Activated CD8-positive, alpha-beta memory T cell treated with anti-CD3 and anti-CD28 coated beads, Interleukin-2, amount 50 U/mL, for 48 hours (primary cell): ENCODE measurements around the gene MT1B.
"Not testable (repeated sequence)": the region's sequence is repeated elsewhere in the genome, so short reads cannot be mapped to it uniquely, and the experiment has no call there.

Experiments used
- DNase-seq: peaks from one replicate; pipeline ENCODE4 v3.0.0-alpha.2; 2020

The MT1B gene

GRCh38 chr16:56621665-56622445 is 29.8 kb upstream of the MT1B start:
- DNase-seq = not testable (repeated sequence)

GRCh38 chr16:56623184-56623583 is 28.5 kb upstream of the MT1B start:
- DNase-seq = not testable (repeated sequence)

- no peak for DNase-seq
Observed at GRCh38 chr16:56623637-56624036, 28.0 kb upstream of the MT1B start.

GRCh38 chr16:56625140-56625942 is 26.3 kb upstream of the MT1B start, which contains the start of gene MT1E:
Gene MT1E, plus strand, starts transcription at chr16:56625781. Its CDS starts 71 bp downstream, at chr16:56625852.
- peak; percentile 88 for DNase-seq

- no peak for DNase-seq
Observed at GRCh38 chr16:56625943-56626654, 25.6 kb upstream of the MT1B start.

GRCh38 chr16:56626685-56627084 is 25.0 kb upstream of the MT1B start:
- DNase-seq = no peak

- DNase-seq = no peak
Observed at GRCh38 chr16:56628486-56629350, 23.0 kb upstream of the MT1B start.

GRCh38 chr16:56629531-56629930 is 22.2 kb upstream of the MT1B start:
- no peak for DNase-seq

- DNase-seq = no peak
Observed at GRCh38 chr16:56630134-56630533, 21.6 kb upstream of the MT1B start.

GRCh38 chr16:56631197-56631596 is 20.5 kb upstream of the MT1B start:
- DNase-seq = no peak

GRCh38 chr16:56631832-56632155 is 19.9 kb upstream of the MT1B start:
- DNase-seq = no peak

- no peak for DNase-seq
Observed at GRCh38 chr16:56632156-56632847, 19.4 kb upstream of the MT1B start, which contains the start of gene MT1M. Gene MT1M, plus strand, starts transcription at chr16:56632659. Its CDS starts 73 bp downstream, at chr16:56632732.

GRCh38 chr16:56632848-56633365 is 18.8 kb upstream of the MT1B start:
- DNase-seq = no peak

- no peak for DNase-seq
Observed at GRCh38 chr16:56633535-56633934, 18.2 kb upstream of the MT1B start.

GRCh38 chr16:56634715-56635440 is 16.8 kb upstream of the MT1B start:
- DNase-seq = no peak

- DNase-seq = no peak
Observed at GRCh38 chr16:56635441-56635967, 16.2 kb upstream of the MT1B start.

GRCh38 chr16:56636616-56637413 is 14.9 kb upstream of the MT1B start:
- no peak for DNase-seq

- no peak for DNase-seq
Observed at GRCh38 chr16:56637814-56638750, 13.6 kb upstream of the MT1B start, which contains the start of gene MT1A. Gene MT1A, plus strand, starts transcription at chr16:56638666. Its CDS starts 73 bp downstream, at chr16:56638739.
